Small intestine (tissue), 7 donors: ENCODE data around the gene ZNF582. TPM values are rescaled to one million over a fixed set of nuclear protein-coding genes. Genes with fewer than 3 reads are reported as not detected.

Experiments used
- DNase-seq, 2 donors: peaks; one replicate each; pipeline versions ENCODE4 v3.0.0 to v3.0.0-alpha.2; 2013
- FAIRE-seq: peaks from 2 replicates; lab custom pipeline; 2012; peaks lifted over from hg19 to GRCh38; lab: Jason Lieb, UNC
- H3K27ac ChIP-seq, 3 donors: one replicate each; pipeline ENCODE4 v1.5.1; 2013; ENCODE audit warnings: low read length in 2 of 3, mild to moderate bottlenecking in 2 of 3, control low read depth in 1 of 3, inconsistent platforms in 1 of 3, low read depth in 1 of 3, moderate library complexity in 1 of 3
- H3K27me3 ChIP-seq, 3 donors: one replicate each; pipeline ENCODE4 v1.6.1; 2013; ENCODE audit warnings: low read length in 3 of 3, inconsistent platforms in 1 of 3; ENCODE audit not compliant: control insufficient read depth in 3 of 3, insufficient read depth in 3 of 3
- H3K36me3 ChIP-seq, 3 donors: one replicate each; pipeline ENCODE4 v1.6.1; 2013; ENCODE audit warnings: low read length in 3 of 3, inconsistent platforms in 1 of 3, low read depth in 1 of 3, mild to moderate bottlenecking in 1 of 3, moderate library complexity in 1 of 3; ENCODE audit not compliant: control insufficient read depth in 3 of 3, insufficient read depth in 2 of 3
- H3K4me1 ChIP-seq, 3 donors: one replicate each; pipeline ENCODE4 v1.6.1; 2013; ENCODE audit warnings: low read length in 2 of 3, inconsistent platforms in 1 of 3, low read depth in 1 of 3, mild to moderate bottlenecking in 1 of 3, moderate library complexity in 1 of 3; ENCODE audit not compliant: control insufficient read depth in 3 of 3, insufficient read depth in 2 of 3
- H3K4me3 ChIP-seq, 3 donors: one replicate each; pipeline ENCODE4 v1.5.1; 2013; ENCODE audit warnings: low read length in 3 of 3, control low read depth in 1 of 3, inconsistent platforms in 1 of 3, low read depth in 1 of 3, mild to moderate bottlenecking in 1 of 3, moderate library complexity in 1 of 3
- H3K9me3 ChIP-seq, 2 donors: one replicate each; pipeline ENCODE4 v1.6.1; 2013; ENCODE audit warnings: low read depth in 1 of 2, low read length in 1 of 2; ENCODE audit not compliant: control insufficient read depth in 2 of 2, insufficient read depth in 1 of 2
- WGBS, 3 donors: extraction: QIAGEN DNeasy Blood & Tissue Kit; methylation state at CpG; one replicate each; pipeline ENCODE4 v1.1.7; 2013; 5-methylcytosine and 5-hydroxymethylcytosine counted together
- polyA plus RNA-seq, 4 donors: library from polyadenylated mRNA; stranded (reverse) in 3 of 4; unstranded in 1 of 4; fragments of 200-250 nt in 3 of 4; fragments of 120-200 nt in 1 of 4; gene quantifications; one replicate each; pipeline versions ENCODE4 v1.2.1 to v1.2.3, GENCODE V29; 2013
- donor health status: healthy with polysubstance abuse.
- donor health status: control.
- donor health status: control.
- donor health status: Bipolar disorder and iron deficiency.
- donor health status: healthy.

The ZNF582 gene
- polyA plus RNA-seq, 4 donors: 0.45 to 5.6 (median 1.8) TPM

DNA sequence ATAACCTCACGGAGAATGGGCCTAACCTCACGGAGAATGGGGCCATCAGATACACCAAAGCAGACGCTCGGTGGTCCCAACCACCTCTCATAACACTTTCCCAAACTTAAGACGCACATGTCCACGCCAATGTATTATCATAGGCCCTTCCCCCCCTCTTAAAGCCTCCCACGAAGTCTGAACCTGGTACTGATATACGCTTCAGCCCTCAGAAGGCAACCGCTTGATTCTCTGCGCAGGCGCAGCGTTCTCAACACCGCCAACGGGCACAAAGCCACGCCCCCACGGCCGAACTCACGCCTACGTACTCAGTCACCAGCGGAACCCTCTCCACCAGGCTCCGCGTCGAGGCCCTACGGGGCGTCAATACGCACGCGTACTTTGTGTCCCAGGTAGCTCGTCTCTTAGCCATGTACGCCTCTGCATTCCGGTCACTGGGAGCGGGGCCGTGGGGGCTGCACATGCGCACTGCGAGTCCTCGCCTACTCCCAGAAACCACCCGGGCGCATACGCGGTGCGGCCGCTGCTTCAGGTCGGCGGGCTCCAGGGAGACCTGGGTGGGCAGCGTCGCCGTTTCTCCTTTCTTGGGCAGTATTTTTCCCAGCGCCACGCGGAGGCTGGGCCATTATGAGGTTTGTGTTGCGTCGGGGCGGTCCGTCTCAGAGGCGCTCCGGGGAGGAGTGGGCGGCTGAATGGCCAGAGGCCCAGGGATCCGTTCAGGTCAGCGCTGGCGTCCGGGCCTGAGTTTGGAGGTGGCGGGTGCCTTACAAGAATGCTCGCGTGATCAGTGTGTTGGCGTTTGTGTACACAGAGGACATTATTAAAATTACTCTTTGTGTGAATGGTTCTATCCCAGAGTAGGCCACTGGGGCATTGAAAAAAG is 25.3 kb downstream of the ZNF582 start:
- FAIRE-seq: no peak

DNA sequence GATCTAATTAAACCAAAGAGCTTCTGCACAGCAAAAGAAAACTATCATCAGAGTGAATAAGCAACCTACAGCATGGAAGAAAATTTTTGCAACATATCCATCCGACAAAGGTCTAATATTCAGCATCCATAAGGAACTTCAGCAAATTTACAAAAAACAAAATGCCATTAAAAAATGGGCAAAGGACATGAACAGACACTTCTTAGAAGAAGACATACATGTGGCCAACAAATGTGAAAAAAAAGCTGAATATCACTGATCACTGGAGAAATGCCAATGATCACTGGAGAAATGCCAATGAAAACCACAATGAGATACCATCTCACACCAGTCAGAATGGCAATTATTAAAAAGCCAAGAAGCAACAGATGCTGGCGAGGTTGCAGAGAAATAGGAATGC is 32.5 kb downstream of the ZNF582 start:
- FAIRE-seq (no peak), DNase-seq (no peak)
- no peaks in the 10 kb centered on the region for H3K27me3 ChIP-seq
- no peak overlapping the region for H3K27ac ChIP-seq
- no peaks in the 10 kb centered on the region for H3K4me1 ChIP-seq
- H3K36me3 ChIP-seq: no peaks in the 10 kb centered on the region
- H3K9me3 ChIP-seq: peaks cover 0 to 7% of the 10 kb centered on the region in 2 donors
- H3K4me3 ChIP-seq: no peak overlapping the region
- WGBS, 3 donors: 89 to 94% (median 93%) methylated on average over 2 of the region's 2 CpGs

More for the DNA sequence above, 25.3 kb downstream of the ZNF582 start:
- 6 to 19% (median 18%) methylated on average over 65 of the region's 65 CpGs for WGBS, 3 donors
- Histone ChIP-seq H3K4me1 (peaks cover 0 to 7% (median 3%) of the 10 kb centered on the region in 3 donors), H3K4me3 (peak overlapping the region; percentile 45 to 72 (median 71)), H3K36me3 (peaks cover 0 to 5% (median under 1%) of the 10 kb centered on the region in 3 donors), H3K27me3 (no peaks in the 10 kb centered on the region), H3K9me3 (peaks cover 0 to 35% of the 10 kb centered on the region in 2 donors), H3K27ac (peak overlapping the region; percentile 51 to 87 (median 87))
- DNase-seq: peak; percentile 66 to 96

DNA sequence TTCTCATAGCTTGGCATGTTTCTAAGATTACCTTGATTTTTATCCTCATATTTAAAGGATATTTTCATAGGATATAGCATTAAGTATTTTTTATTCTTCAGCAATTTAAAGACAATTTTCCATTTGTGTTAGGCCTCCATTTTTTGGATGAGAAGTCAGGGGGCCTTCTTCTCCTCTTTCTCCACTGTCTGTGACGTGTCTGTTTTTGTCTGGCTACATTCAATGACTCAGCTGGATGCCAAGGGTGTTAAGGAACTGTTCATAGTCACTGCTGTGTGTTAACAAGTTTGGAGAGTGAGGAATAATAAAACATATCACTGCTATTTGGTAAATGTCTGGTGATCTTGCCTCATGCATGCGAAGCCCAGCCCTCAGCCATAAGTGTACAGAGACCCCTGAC is 36.4 kb downstream of the ZNF582 start:
- no peak for DNase-seq
- no peak for FAIRE-seq

DNA sequence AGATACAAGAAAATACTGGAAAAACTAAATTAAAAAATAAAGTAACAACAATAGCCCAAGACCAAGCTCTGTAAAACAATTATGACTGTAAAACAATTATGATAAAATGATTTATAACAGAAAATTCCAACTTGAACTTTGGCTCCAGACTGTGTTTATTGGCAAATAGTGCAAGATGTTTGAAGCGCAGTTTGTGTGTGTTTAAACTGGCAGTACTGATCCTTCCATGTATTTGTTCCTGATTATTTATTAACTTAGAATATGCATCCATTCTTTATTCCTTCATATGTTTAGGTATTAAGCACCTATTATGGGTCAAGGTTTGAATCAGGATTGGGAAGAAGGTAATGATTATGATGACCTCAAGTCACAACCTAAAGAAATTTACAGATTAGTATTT is 37.8 kb downstream of the ZNF582 start:
- 12 to 67% (median 43%) methylated on average over 1 of the region's 1 CpG for WGBS, 3 donors
- Histone ChIP-seq H3K4me3 (no peak overlapping the region), H3K36me3 (no peaks in the 10 kb centered on the region), H3K9me3 (no peaks in the 10 kb centered on the region), H3K4me1 (no peaks in the 10 kb centered on the region), H3K27me3 (no peaks in the 10 kb centered on the region), H3K27ac (no peak overlapping the region)
- DNase-seq (peak in 1 of 2 donors; percentile 20), FAIRE-seq (no peak)

More for the DNA sequence above, 36.4 kb downstream of the ZNF582 start:
- H3K9me3 ChIP-seq: peaks cover 0 to 2% of the 10 kb centered on the region in 2 donors
- H3K4me3 ChIP-seq: no peak overlapping the region
- H3K36me3 ChIP-seq: no peaks in the 10 kb centered on the region
- 58 to 88% (median 86%) methylated on average over 1 to 2 of the region's 2 CpGs for WGBS, 3 donors
- H3K27ac ChIP-seq: no peak overlapping the region
- no peaks in the 10 kb centered on the region for H3K4me1 ChIP-seq
- no peaks in the 10 kb centered on the region for H3K27me3 ChIP-seq

DNA sequence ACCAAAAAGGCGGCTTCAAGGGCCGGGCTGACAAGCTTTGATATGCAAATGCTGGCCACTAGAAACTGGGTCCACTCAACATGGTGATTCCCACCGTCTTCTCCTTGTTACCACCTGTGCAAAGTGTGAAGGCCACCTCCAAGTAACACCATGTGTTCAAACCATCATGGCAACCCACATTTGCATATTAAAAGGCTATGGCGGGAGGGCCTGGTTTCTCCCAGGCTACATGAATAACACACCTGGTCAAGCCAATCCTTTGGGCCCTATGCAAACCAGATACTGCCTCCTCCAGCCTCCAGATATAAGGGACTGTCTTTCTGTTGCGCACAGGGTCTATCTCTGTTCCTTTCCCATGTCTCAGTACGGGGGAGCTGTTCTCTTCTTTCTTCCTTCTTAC is 42.1 kb downstream of the ZNF582 start:
- Histone ChIP-seq H3K4me1 (no peaks in the 10 kb centered on the region), H3K27ac (no peak overlapping the region), H3K27me3 (no peaks in the 10 kb centered on the region), H3K36me3 (no peaks in the 10 kb centered on the region), H3K9me3 (no peaks in the 10 kb centered on the region), H3K4me3 (no peak overlapping the region)
- no peak for DNase-seq
- 78 to 83% (median 80%) methylated on average over 6 of the region's 6 CpGs for WGBS, 3 donors
- FAIRE-seq: no peak

DNA sequence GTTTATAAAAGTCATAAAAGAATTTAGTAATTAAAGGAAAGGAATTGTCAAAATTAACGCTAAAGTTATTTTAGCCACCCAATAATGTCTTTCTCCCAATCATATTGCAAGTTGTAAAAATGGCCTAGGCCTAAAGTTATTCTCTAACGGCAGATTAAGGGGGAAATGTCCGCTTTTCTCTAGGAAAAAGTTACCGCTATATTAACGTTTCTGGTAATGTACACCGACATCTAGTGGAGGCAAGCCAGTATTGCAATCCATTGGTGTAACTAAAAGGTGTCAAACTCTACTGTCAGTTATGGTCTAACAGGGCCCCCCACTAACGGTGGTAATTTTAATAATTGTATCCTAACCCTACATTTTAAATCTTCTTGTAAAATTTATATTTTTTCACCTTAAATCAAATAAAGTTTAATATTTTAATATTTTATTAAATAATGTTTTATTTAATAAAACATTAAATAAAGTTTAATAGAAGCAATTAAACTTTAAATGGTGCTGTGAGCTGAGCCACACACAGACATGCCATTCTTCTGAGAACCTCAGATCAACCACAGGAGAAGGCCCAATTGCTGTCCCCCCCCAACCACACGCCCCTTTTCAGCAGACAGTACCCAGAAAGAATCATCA is 42.8 kb downstream of the ZNF582 start:
- no peaks in the 10 kb centered on the region for H3K4me1 ChIP-seq
- DNase-seq (peak; percentile 37 to 63), FAIRE-seq (peak; percentile 74)
- no peaks in the 10 kb centered on the region for H3K9me3 ChIP-seq
- no peaks in the 10 kb centered on the region for H3K27me3 ChIP-seq
- H3K27ac ChIP-seq: no peak overlapping the region
- 17 to 19% (median 18%) methylated on average over 8 of the region's 8 CpGs for WGBS, 3 donors
- no peaks in the 10 kb centered on the region for H3K36me3 ChIP-seq
- H3K4me3 ChIP-seq: no peak overlapping the region

DNA sequence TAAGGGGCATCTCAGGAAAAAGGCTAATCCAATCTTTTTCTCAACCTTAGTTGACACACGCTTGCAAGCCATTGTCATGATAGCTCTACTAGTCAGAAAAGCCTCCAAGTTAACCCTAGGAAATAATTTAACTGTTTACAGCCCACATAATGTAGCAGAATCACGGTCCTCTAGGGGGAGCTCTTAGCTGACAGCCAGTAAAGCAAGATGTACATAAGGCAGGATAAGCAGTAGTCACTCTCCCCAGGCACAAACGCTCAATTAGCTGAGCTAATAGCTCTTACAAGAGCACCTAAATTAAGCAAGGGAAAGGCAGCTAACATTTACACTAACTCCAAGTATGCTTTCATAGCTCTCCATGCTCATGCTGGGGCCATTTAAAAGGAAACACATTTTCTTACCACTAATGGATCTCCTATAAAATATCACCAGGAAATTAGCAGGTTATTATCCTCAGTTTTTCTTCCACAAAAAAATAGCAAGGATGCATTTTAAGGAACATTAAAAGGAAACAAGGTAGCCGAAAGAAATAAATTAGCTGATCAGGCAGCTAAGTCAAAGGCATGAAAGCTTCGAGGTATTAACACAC is 45.0 kb downstream of the ZNF582 start:
- no peak overlapping the region for H3K27ac ChIP-seq
- H3K36me3 ChIP-seq: no peaks in the 10 kb centered on the region
- H3K27me3 ChIP-seq: no peaks in the 10 kb centered on the region
- WGBS, 3 donors: 51 to 67% (median 53%) methylated on average over 5 of the region's 5 CpGs
- no peak for FAIRE-seq
- H3K4me1 ChIP-seq: no peaks in the 10 kb centered on the region
- no peak overlapping the region for H3K4me3 ChIP-seq
- peak in 1 of 2 donors; percentile 4 for DNase-seq
- H3K9me3 ChIP-seq: no peaks in the 10 kb centered on the region

DNA sequence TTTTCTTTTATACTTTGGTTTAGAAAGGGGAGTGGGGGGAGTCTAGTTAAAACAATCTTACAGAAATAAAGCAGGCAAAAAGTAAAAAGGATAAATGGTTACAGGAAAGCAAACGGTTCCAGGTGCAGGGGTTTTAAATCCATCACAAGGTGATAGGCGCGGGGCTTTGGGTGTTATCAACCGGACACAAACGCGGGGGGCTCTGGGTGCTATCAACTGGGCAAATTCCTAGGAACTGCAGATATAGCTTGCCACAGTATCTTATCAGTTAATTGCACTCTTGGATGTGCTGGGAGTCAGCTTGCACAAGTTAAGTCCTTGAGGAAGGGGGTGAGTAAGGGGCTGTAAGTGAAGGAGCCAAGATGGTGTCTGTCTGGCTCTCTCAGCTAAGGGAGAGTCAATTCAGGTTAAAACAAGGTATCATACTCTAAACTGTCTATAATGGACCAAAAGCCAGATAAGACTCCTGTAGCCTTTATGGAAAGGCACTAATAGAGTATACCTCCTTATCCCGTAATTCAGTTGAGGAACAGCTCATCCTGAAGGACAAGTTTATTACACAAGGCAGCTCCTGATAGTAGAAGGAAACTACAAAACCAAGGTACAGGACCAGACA is 46.1 kb downstream of the ZNF582 start:
- no peaks in the 10 kb centered on the region for H3K27me3 ChIP-seq
- H3K4me3 ChIP-seq: no peak overlapping the region
- WGBS, 3 donors: 26 to 53% (median 42%) methylated on average over 7 of the region's 7 CpGs
- H3K4me1 ChIP-seq: no peaks in the 10 kb centered on the region
- DNase-seq (no peak), FAIRE-seq (no peak)
- no peaks in the 10 kb centered on the region for H3K36me3 ChIP-seq
- H3K27ac ChIP-seq: no peak overlapping the region
- peaks cover 0 to 5% of the 10 kb centered on the region in 2 donors for H3K9me3 ChIP-seq
